HepG2 (cell line): ENCODE measurements around the gene LOC128125822.

Experiments used
- ATF1 ChIP-seq: IDR thresholded peaks from 2 replicates; pipeline ENCODE4 v1.6.1; 2016; ENCODE audit warnings: mild to moderate bottlenecking, control low read depth
- FOSL2 ChIP-seq: sonication (generic); formaldehyde crosslinking; IDR thresholded peaks from 2 replicates; pipeline ENCODE4 v1.4.0; 2020; ENCODE audit warnings: missing genetic modification reagents
- FOXA3 ChIP-seq: IDR thresholded peaks from 2 replicates; pipeline ENCODE4 v1.6.1; 2016; ENCODE audit warnings: missing genetic modification reagents, missing compliant biosample characterization
- GATAD1 ChIP-seq: IDR thresholded peaks from 2 replicates; pipeline ENCODE4 v1.6.1; 2016; ENCODE audit warnings: missing genetic modification reagents, missing compliant biosample characterization
- HDAC6 ChIP-seq: fragments of 200-600 bp; sonication (generic); IDR thresholded peaks from 2 replicates; pipeline ENCODE4 v1.7.0; 2017; ENCODE audit warnings: mild to moderate bottlenecking, antibody characterized with exemption, low read length, low read depth
- IRF9 ChIP-seq: sonication (generic); formaldehyde crosslinking; IDR thresholded peaks from 2 replicates; pipeline ENCODE4 v1.8.0; 2022; ENCODE audit warnings: missing genetic modification reagents, mild to moderate bottlenecking, borderline replicate concordance
- NAIF1 ChIP-seq: sonication (generic); formaldehyde crosslinking; IDR thresholded peaks from 2 replicates; pipeline ENCODE4 v1.5.0; 2020; ENCODE audit warnings: mild to moderate bottlenecking, missing genetic modification reagents, borderline replicate concordance
- NCOA2 ChIP-seq: sonication (generic); formaldehyde crosslinking; IDR thresholded peaks from 2 replicates; pipeline ENCODE4 v1.8.0; 2022; ENCODE audit warnings: inconsistent platforms
- NR2F6 ChIP-seq, 2 experiments: IDR thresholded peaks; 2 replicates each; pipeline ENCODE4 v1.6.1; 2016; ENCODE audit warnings: antibody characterized with exemption in 1 of 2, mild to moderate bottlenecking in 1 of 2
- RBFOX2 ChIP-seq: fragments of 200-400 bp; formaldehyde crosslinking; IDR thresholded peaks from 2 replicates; pipeline ENCODE4 v1.6.1; 2017; ENCODE audit warnings: low read depth, mild to moderate bottlenecking, low read length
- SMAD9 ChIP-seq: sonication (generic); formaldehyde crosslinking; IDR thresholded peaks from 2 replicates; pipeline ENCODE4 v1.5.1; 2020; ENCODE audit warnings: mild to moderate bottlenecking, missing genetic modification reagents
- THAP8 ChIP-seq: sonication (generic); formaldehyde crosslinking; IDR thresholded peaks from 2 replicates; pipeline ENCODE4 v1.5.1; 2020; ENCODE audit warnings: missing genetic modification reagents, mild to moderate bottlenecking, borderline replicate concordance
- TP53 ChIP-seq: sonication (generic); formaldehyde crosslinking; conservative IDR thresholded peaks from 2 replicates; pipeline ENCODE4 v1.4.0; 2020; ENCODE audit warnings: missing genetic modification reagents
- USF2 ChIP-seq, 2 experiments: sonication (generic) in 1 of 2; formaldehyde crosslinking in 1 of 2; IDR thresholded peaks; 2 replicates each; pipeline versions ENCODE4 v1.5.1 to v1.6.1; 2011 to 2020; ENCODE audit warnings: borderline replicate concordance in 1 of 2, low read depth in 1 of 2, low read length in 1 of 2, mild to moderate bottlenecking in 1 of 2, missing genetic modification reagents in 1 of 2, moderate library complexity in 1 of 2
- ZNF264 ChIP-seq: sonication (generic); formaldehyde crosslinking; IDR thresholded peaks from 2 replicates; pipeline ENCODE4 v1.4.0; 2020; ENCODE audit warnings: missing genetic modification reagents
- ZNF337 ChIP-seq: sonication (generic); formaldehyde crosslinking; IDR thresholded peaks from 2 replicates; pipeline ENCODE4 v1.5.1; 2020; ENCODE audit warnings: missing genetic modification reagents, low read depth, mild to moderate bottlenecking, borderline replicate concordance
- ZNF720 ChIP-seq: sonication (generic); formaldehyde crosslinking; IDR thresholded peaks from 2 replicates; pipeline ENCODE4 v1.4.0; 2020; ENCODE audit warnings: missing genetic modification reagents
- ZSCAN25 ChIP-seq: sonication (generic); formaldehyde crosslinking; IDR thresholded peaks from 2 replicates; pipeline ENCODE4 v1.8.0; 2022; ENCODE audit warnings: mild to moderate bottlenecking, missing genetic modification reagents
- TF ChIP-seq, protein P1 (sequence below): sonication (generic); formaldehyde crosslinking; IDR thresholded peaks from 2 replicates; pipeline ENCODE4 v1.4.0; 2020; ENCODE audit warnings: missing genetic modification reagents
- TF ChIP-seq, protein P2 (sequence below): sonication (generic); formaldehyde crosslinking; conservative IDR thresholded peaks from 2 replicates; pipeline ENCODE4 v1.8.0; 2022; ENCODE audit warnings: missing genetic modification reagents
- TF ChIP-seq, protein P3 (sequence below): sonication (generic); formaldehyde crosslinking; IDR thresholded peaks from 2 replicates; pipeline ENCODE4 v1.8.0; 2022; ENCODE audit warnings: low read depth, missing genetic modification reagents

Gene LOC128125822

DNA sequence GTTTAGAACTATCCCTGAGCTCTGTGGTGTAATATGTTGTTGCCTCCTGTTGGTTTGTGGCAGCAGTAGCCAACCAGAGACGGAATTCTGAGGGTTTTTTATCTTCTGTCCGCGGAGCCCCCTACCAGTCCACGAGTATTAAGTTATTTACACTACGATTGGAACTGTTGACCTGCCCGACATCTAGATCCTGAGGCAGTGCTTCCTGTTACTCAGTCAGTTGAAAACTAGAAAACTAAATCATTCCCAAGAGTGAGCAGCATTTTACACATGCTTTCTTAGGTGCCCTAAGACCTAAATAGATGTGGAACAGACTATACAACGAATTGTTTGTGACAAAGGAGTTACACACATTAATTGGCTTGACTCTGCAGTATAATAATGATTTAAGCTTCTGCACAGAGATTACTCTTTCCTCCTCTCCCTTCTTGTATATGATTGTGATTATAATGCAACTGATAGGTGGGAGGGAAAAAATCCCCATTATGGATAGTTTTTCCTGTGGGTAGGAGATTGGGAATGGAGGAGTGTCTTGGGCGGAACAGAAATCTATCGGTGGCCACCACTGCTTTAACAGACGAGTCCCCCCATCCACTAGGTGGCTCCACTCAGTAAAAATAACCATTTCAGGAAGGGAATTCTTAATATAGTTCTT lies 1.7 kb downstream of the LOC128125822 start (continued):
- TF ChIP-seq HDAC6 (peak; percentile 63; the same call in 1 of the 2 replicates), ZSCAN25 (CRISPR knock-in tag) (no peak), THAP8 (CRISPR knock-in tag) (0 out of 2 replicates have a peak, but pooled peaks have one; percentile 9), NAIF1 (CRISPR knock-in tag) (no peak), ZNF337 (no peak), ATF1 (CRISPR knock-in tag) (peak; percentile 54; the same call in 1 of the 2 replicates), GATAD1 (CRISPR knock-in tag) (peak; percentile 87), RBFOX2 (no peak), NCOA2 (CRISPR knock-in tag) (peak; percentile 31), ZNF264 (peak; percentile 45; the same call in 1 of the 2 replicates), SMAD9 (CRISPR knock-in tag) (no peak), TP53 (CRISPR knock-in tag) (peak; percentile 63; the same call in 1 of the 2 replicates), ZNF720 (CRISPR knock-in tag) (no peak), IRF9 (no peak), USF2 (IDR thresholded peaks at IDR 0.05; ENCODE audit: low read depth, low read length) (no peak), USF2 (CRISPR knock-in tag; IDR thresholded peaks at IDR 0.05; ENCODE audit: borderline replicate concordance) (no peak), FOSL2 (peak; percentile 51; the same call in 1 of the 2 replicates), NR2F6 (IDR thresholded peaks at IDR 0.05) (peak; percentile 1; the same call in 1 of the 2 replicates), NR2F6 (CRISPR knock-in tag; IDR thresholded peaks at IDR 0.05) (no peak), FOXA3 (CRISPR knock-in tag) (peak; percentile 20; the same call in 1 of the 2 replicates)
- TF ChIP-seq, protein P1, sequence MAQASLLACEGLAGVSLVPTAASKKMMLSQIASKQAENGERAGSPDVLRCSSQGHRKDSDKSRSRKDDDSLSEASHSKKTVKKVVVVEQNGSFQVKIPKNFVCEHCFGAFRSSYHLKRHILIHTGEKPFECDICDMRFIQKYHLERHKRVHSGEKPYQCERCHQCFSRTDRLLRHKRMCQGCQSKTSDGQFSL (CRISPR knock-in tag), result peak; percentile 16; the same call in 1 of the 2 replicates
- TF ChIP-seq, protein P2, sequence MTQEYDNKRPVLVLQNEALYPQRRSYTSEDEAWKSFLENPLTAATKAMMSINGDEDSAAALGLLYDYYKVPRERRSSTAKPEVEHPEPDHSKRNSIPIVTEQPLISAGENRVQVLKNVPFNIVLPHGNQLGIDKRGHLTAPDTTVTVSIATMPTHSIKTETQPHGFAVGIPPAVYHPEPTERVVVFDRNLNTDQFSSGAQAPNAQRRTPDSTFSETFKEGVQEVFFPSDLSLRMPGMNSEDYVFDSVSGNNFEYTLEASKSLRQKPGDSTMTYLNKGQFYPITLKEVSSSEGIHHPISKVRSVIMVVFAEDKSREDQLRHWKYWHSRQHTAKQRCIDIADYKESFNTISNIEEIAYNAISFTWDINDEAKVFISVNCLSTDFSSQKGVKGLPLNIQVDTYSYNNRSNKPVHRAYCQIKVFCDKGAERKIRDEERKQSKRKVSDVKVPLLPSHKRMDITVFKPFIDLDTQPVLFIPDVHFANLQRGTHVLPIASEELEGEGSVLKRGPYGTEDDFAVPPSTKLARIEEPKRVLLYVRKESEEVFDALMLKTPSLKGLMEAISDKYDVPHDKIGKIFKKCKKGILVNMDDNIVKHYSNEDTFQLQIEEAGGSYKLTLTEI, result no peak
- TF ChIP-seq, protein P3, sequence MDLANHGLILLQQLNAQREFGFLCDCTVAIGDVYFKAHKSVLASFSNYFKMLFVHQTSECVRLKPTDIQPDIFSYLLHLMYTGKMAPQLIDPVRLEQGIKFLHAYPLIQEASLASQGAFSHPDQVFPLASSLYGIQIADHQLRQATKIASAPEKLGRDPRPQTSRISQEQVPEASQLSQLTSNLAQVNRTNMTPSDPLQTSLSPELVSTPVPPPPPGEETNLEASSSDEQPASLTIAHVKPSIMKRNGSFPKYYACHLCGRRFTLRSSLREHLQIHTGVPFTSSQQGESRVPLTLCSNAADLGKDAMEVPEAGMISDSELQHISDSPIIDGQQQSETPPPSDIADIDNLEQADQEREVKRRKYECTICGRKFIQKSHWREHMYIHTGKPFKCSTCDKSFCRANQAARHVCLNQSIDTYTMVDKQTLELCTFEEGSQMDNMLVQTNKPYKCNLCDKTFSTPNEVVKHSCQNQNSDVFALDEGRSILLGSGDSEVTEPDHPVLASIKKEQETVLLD (CRISPR knock-in tag), result 0 out of 2 replicates have a peak, but pooled peaks have one; percentile 21
